Keratinocyte (primary cell): ENCODE measurements around the gene PDCD4.

Experiments used
- CTCF ChIP-seq, 3 experiments: IDR thresholded peaks in 1 of 3; conservative IDR thresholded peaks in 1 of 3; optimal IDR thresholded peaks in 1 of 3; 2 replicates in 2 of 3; 3 replicates in 1 of 3; pipeline versions ENCODE3 to v1.5.1; 2011; ENCODE audit warnings: low read length in 3 of 3, mild to moderate bottlenecking in 3 of 3, moderate library complexity in 2 of 3, control low read depth in 1 of 3, inconsistent platforms in 1 of 3; ENCODE audit not compliant: insufficient read depth in 2 of 3; ENCODE audit errors: extremely low read depth in 1 of 3
- EZH2 ChIP-seq: IDR thresholded peaks from one replicate; pipeline ENCODE4 v1.6.1; 2012; ENCODE audit warnings: inconsistent platforms, mild to moderate bottlenecking, low read length, moderate library complexity

GRCh38 chr10:110881905-110882304 is 10.2 kb downstream of the PDCD4 start:
- TF ChIP-seq CTCF (optimal IDR thresholded peaks at IDR 0.05 in 1 of 3, IDR thresholded peaks at IDR 0.05 in 1 of 3, conservative IDR thresholded peaks at IDR 0.05 in 1 of 3; ENCODE audit: extremely low read depth in 1 of 3, insufficient read depth in 2 of 3, low read length in 3 of 3): no peak
- no peak for TF ChIP-seq EZH2
